NB4 (cell line): ENCODE data around the gene CDH4.

Experiments
- DNase-seq: peaks from one replicate; pipeline ENCODE4 v3.0.0; 2010; ENCODE audit warnings: low read depth
- H3K4me3 ChIP-seq: one replicate; pipeline ENCODE4 v1.5.1; 2011; ENCODE audit warnings: mild to moderate bottlenecking, low read depth, low read length, moderate library complexity
- CTCF ChIP-seq: IDR thresholded peaks from one replicate; pipeline ENCODE4 v1.5.1; 2012; ENCODE audit warnings: low read depth, low read length
- MAX ChIP-seq: IDR thresholded peaks from 2 replicates; pipeline ENCODE4 v1.6.1; 2011; ENCODE audit warnings: low read depth, low read length
- MYC ChIP-seq: IDR thresholded peaks from 2 replicates; pipeline ENCODE4 v1.6.1; 2011; ENCODE audit warnings: low read depth, low read length
- POLR2A ChIP-seq: IDR thresholded peaks from 2 replicates; pipeline ENCODE4 v1.6.1; 2011; ENCODE audit warnings: mild to moderate bottlenecking; ENCODE audit not compliant: insufficient read length; ENCODE audit errors: extremely low read depth

Gene CDH4

GRCh38 chr20:61609461-61609860 lies 357.4 kb downstream of the CDH4 start:
- no peak for DNase-seq
- H3K4me3 ChIP-seq = no peak overlapping the region
- no peak for TF ChIP-seq POLR2A
- TF ChIP-seq CTCF = no peak
- TF ChIP-seq MAX = no peak
- TF ChIP-seq MYC = no peak

- no peak overlapping the region for H3K4me3 ChIP-seq
- no peak for DNase-seq
- no peak for TF ChIP-seq MAX
- no peak for TF ChIP-seq CTCF
- TF ChIP-seq MYC = no peak
- no peak for TF ChIP-seq POLR2A
Measured at GRCh38 chr20:61611401-61612180, 359.5 kb downstream of the CDH4 start.

GRCh38 chr20:61613917-61614705 lies 362.1 kb downstream of the CDH4 start:
- no peak overlapping the region for H3K4me3 ChIP-seq
- DNase-seq = no peak
- TF ChIP-seq MAX (no peak), MYC (no peak), POLR2A (no peak), CTCF (no peak)

- TF ChIP-seq CTCF (no peak), MYC (no peak), POLR2A (no peak), MAX (no peak)
- no peak for DNase-seq
Measured at GRCh38 chr20:61614706-61615100, 362.6 kb downstream of the CDH4 start.

GRCh38 chr20:61615806-61616205 lies 363.7 kb downstream of the CDH4 start:
- no peak for DNase-seq
- TF ChIP-seq POLR2A = no peak
- TF ChIP-seq MYC = no peak
- TF ChIP-seq CTCF = no peak
- no peak for TF ChIP-seq MAX
- no peak overlapping the region for H3K4me3 ChIP-seq

More at GRCh38 chr20:61614706-61615100, 362.6 kb downstream of the CDH4 start:
- H3K4me3 ChIP-seq = no peak overlapping the region
